ENCODE results near the gene FIZ1.

The FIZ1 gene

DNA sequence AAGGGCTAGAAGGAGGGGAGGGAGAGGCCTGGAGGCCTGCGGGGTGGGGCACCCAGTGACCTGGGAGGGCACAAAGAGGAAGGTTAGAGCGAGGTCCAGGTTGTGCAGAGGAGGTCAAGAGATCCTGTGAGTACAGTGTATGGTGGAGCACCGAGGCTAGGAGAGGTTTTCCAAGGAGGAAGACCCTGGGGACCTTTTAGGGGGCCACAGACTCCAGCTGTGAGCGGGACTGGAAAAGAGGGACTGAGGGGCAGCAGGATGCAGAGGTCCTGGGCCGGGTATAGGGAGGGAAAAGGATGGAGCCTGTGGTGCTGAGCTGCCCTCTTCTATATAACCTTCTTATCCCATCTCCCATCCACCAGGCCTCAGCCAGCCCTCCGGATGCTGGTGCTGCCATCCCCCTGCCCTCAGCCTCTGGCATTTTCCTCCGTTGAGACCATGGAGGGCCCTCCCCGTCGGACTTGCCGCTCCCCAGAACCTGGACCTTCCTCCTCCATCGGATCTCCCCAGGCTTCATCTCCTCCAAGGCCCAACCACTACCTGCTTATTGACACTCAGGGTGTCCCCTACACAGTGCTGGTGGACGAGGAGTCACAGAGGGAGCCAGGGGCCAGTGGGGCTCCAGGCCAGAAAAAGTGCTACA lies 45.0 kb upstream of the FIZ1 start:
- TF ChIP-seq CTCF (IDR thresholded peaks at IDR 0.05; ENCODE audit: low read depth, low read length) = no peak
- peak overlapping the region; percentile 83 for H3K4me3 ChIP-seq (ENCODE audit: low read depth, low read length)

- no peak for TF ChIP-seq CTCF (IDR thresholded peaks at IDR 0.05; ENCODE audit: low read depth, low read length)
- H3K4me3 ChIP-seq (ENCODE audit: low read depth, low read length) = peak overlapping the region; percentile 83
These were observed 44.5 kb upstream of the FIZ1 start for GRCh38 chr19:55643887-55644176.

- TF ChIP-seq CTCF (IDR thresholded peaks at IDR 0.05; ENCODE audit: low read depth, low read length) = no peak
- peak within 1 kb of the TSS; percentile 83 for H3K4me3 ChIP-seq (ENCODE audit: low read depth, low read length)
These were observed 43.9 kb upstream of the FIZ1 start, which contains the start of gene ZNF581 for GRCh38 chr19:55643003-55643886. Gene ZNF581 (plus strand): TSS chr19:55643649. CDS start chr19:55644572, 923 bp downstream.

DNA sequence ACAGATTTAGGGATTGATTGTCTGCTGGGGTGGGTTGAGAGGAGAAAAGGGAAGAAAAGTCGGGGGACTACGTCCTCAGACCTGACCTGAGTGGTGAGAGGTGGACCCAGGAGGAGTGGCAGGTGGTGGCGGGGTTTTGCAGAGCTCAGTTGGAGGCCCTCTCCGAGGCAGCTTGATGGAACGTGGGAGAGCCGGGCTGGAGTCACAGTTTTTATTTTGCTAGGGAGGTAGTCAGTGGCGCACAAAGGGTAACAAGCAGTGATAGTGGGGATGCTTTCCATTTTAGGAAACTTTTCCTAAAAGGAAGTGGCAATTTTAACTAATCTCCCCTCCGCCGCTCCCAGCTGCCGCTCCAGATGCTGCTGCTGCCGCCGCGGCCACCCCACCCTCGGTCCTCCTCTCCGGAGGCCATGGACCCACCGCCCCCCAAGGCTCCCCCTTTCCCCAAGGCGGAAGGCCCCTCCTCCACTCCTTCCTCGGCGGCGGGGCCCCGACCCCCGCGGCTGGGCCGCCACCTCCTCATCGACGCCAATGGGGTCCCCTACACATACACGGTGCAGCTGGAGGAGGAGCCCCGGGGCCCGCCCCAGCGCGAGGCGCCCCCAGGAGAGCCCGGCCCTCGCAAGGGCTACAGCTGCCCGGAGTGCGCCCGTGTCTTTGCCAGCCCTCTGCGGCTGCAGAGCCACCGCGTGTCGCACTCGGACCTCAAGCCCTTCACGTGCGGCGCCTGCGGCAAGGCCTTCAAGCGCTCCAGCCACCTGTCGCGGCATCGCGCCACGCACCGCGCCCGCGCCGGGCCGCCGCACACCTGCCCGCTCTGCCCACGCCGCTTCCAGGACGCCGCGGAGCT lies 43.1 kb upstream of the FIZ1 start:
- no peak for TF ChIP-seq CTCF (IDR thresholded peaks at IDR 0.05; ENCODE audit: low read depth, low read length)
- peak overlapping the region; percentile 83 for H3K4me3 ChIP-seq (ENCODE audit: low read depth, low read length)

GRCh38 chr19:55641426-55642152 lies 42.3 kb upstream of the FIZ1 start:
- no peak for TF ChIP-seq CTCF (IDR thresholded peaks at IDR 0.05; ENCODE audit: low read depth, low read length)
- H3K4me3 ChIP-seq (ENCODE audit: low read depth, low read length) = peak overlapping the region; percentile 83

GRCh38 chr19:55640577-55641425 lies 41.5 kb upstream of the FIZ1 start, which contains the start of gene ZNF580:
Gene ZNF580 (plus strand): TSS chr19:55641002. CDS start chr19:55642509, 1,507 bp downstream.
- TF ChIP-seq CTCF (IDR thresholded peaks at IDR 0.05; ENCODE audit: low read depth, low read length) = no peak
- H3K4me3 ChIP-seq (ENCODE audit: low read depth, low read length) = peak within 1 kb of the TSS; percentile 83
